ENCODE measurements around the gene MET.

The MET gene

GRCh38 chr7:116674508-116675173, 2.6 kb downstream of the MET start:
- TF ChIP-seq GATA1 (IDR thresholded peaks at IDR 0.05; ENCODE audit: low read depth, low read length) (no peak), POLR2A (IDR thresholded peaks at IDR 0.05; ENCODE audit: low read length) (no peak)

GRCh38 chr7:116675812-116676355, 3.9 kb downstream of the MET start:
- TF ChIP-seq POLR2A (IDR thresholded peaks at IDR 0.05; ENCODE audit: low read length) (no peak), GATA1 (IDR thresholded peaks at IDR 0.05; ENCODE audit: low read depth, low read length) (no peak)
- no peak for DNase-seq

More at GRCh38 chr7:116674508-116675173, 2.6 kb downstream of the MET start:
- no peak for DNase-seq

GRCh38 chr7:116678780-116679179, 6.8 kb downstream of the MET start:
- TF ChIP-seq POLR2A (IDR thresholded peaks at IDR 0.05; ENCODE audit: low read length) (no peak), GATA1 (IDR thresholded peaks at IDR 0.05; ENCODE audit: low read depth, low read length) (no peak)
- no peak for DNase-seq

- DNase-seq = no peak
- no peak for TF ChIP-seq GATA1 (IDR thresholded peaks at IDR 0.05; ENCODE audit: low read depth, low read length)
- no peak for TF ChIP-seq POLR2A (IDR thresholded peaks at IDR 0.05; ENCODE audit: low read length)
These were observed 7.5 kb downstream of the MET start for GRCh38 chr7:116679500-116679899.

GRCh38 chr7:116683786-116684185, 11.8 kb downstream of the MET start:
- no peak for DNase-seq
- TF ChIP-seq GATA1 (IDR thresholded peaks at IDR 0.05; ENCODE audit: low read depth, low read length) = no peak
- no peak for TF ChIP-seq POLR2A (IDR thresholded peaks at IDR 0.05; ENCODE audit: low read length)

- DNase-seq = no peak
- TF ChIP-seq GATA1 (IDR thresholded peaks at IDR 0.05; ENCODE audit: low read depth, low read length) = no peak
- TF ChIP-seq POLR2A (IDR thresholded peaks at IDR 0.05; ENCODE audit: low read length) = no peak
These were observed 14.0 kb downstream of the MET start for GRCh38 chr7:116686033-116686432.

GRCh38 chr7:116686812-116687419, 14.9 kb downstream of the MET start:
- DNase-seq = no peak
- TF ChIP-seq POLR2A (IDR thresholded peaks at IDR 0.05; ENCODE audit: low read length) = no peak
- no peak for TF ChIP-seq GATA1 (IDR thresholded peaks at IDR 0.05; ENCODE audit: low read depth, low read length)

- no peak for DNase-seq
- TF ChIP-seq GATA1 (IDR thresholded peaks at IDR 0.05; ENCODE audit: low read depth, low read length) = no peak
- no peak for TF ChIP-seq POLR2A (IDR thresholded peaks at IDR 0.05; ENCODE audit: low read length)
These were observed 15.8 kb downstream of the MET start for GRCh38 chr7:116687801-116688201.

- DNase-seq = no peak
- TF ChIP-seq POLR2A (IDR thresholded peaks at IDR 0.05; ENCODE audit: low read length) (no peak), GATA1 (IDR thresholded peaks at IDR 0.05; ENCODE audit: low read depth, low read length) (no peak)
These were observed 17.8 kb downstream of the MET start for GRCh38 chr7:116689790-116690259.

GRCh38 chr7:116691664-116692063, 19.7 kb downstream of the MET start:
- TF ChIP-seq POLR2A (IDR thresholded peaks at IDR 0.05; ENCODE audit: low read length) (no peak), GATA1 (IDR thresholded peaks at IDR 0.05; ENCODE audit: low read depth, low read length) (no peak)
- DNase-seq = no peak

GRCh38 chr7:116692401-116693308, 20.7 kb downstream of the MET start:
- no peak for DNase-seq
- TF ChIP-seq GATA1 (IDR thresholded peaks at IDR 0.05; ENCODE audit: low read depth, low read length) (no peak), POLR2A (IDR thresholded peaks at IDR 0.05; ENCODE audit: low read length) (no peak)

- TF ChIP-seq POLR2A (IDR thresholded peaks at IDR 0.05; ENCODE audit: low read length) (no peak), GATA1 (IDR thresholded peaks at IDR 0.05; ENCODE audit: low read depth, low read length) (no peak)
- no peak for DNase-seq
These were observed 24.7 kb downstream of the MET start for GRCh38 chr7:116696707-116697106.

- no peak for DNase-seq
- TF ChIP-seq POLR2A (IDR thresholded peaks at IDR 0.05; ENCODE audit: low read length) (no peak), GATA1 (IDR thresholded peaks at IDR 0.05; ENCODE audit: low read depth, low read length) (no peak)
These were observed 25.2 kb downstream of the MET start for GRCh38 chr7:116697152-116697551.

GRCh38 chr7:116697761-116698160, 25.8 kb downstream of the MET start:
- TF ChIP-seq GATA1 (IDR thresholded peaks at IDR 0.05; ENCODE audit: low read depth, low read length) (no peak), POLR2A (IDR thresholded peaks at IDR 0.05; ENCODE audit: low read length) (no peak)

More at GRCh38 chr7:116697761-116698160, 25.8 kb downstream of the MET start:
- DNase-seq = no peak

Measured in erythroblast (primary cell).